ENCODE data around the gene DPH1. TPM values are rescaled to one million over a fixed set of nuclear protein-coding genes. Genes with fewer than 3 reads are reported as not detected.
A peak's percentile ranks its signal among the peaks of the same experiment; 100 is the strongest.
"Not testable (repeated sequence)": the region's sequence is repeated elsewhere in the genome, so short reads cannot be mapped to it uniquely, and the experiment has no call there.

The DPH1 gene
- total RNA-seq (17.4 TPM), polyA plus RNA-seq (36.5 TPM)

- Histone ChIP-seq H3K27ac (ENCODE audit: low read depth) (no peak within 1 kb of the TSS), H3K36me3 (ENCODE audit: insufficient read depth) (no peaks in the 10 kb centered on the region), H3K4me1 (ENCODE audit: insufficient read depth) (peaks cover 5% of the 10 kb centered on the region), H3K4me3 (ENCODE audit: low read depth, low read length) (peak within 1 kb of the TSS; percentile 72)
- 1% methylated on average over 59 of the region's 59 CpGs for WGBS
- no peak for DNase-seq (ENCODE audit: extremely low spot score)
Measured at GRCh38 chr17:2029911-2030778, at the start of gene DPH1. Gene DPH1, plus strand, starts transcription at chr17:2030153. Its CDS starts 17 bp downstream, at chr17:2030170.

- no peaks in the 10 kb centered on the region for H3K36me3 ChIP-seq (ENCODE audit: insufficient read depth)
- no peak overlapping the region for H3K4me3 ChIP-seq (ENCODE audit: low read depth, low read length)
- DNase-seq (ENCODE audit: extremely low spot score) = no peak
- H3K4me1 ChIP-seq (ENCODE audit: insufficient read depth) = no peaks in the 10 kb centered on the region
- 81% methylated on average over 8 of the region's 8 CpGs for WGBS
- no peak overlapping the region for H3K27ac ChIP-seq (ENCODE audit: low read depth)
Measured at GRCh38 chr17:1980665-1981250, 49.2 kb upstream of the DPH1 start.

DNA sequence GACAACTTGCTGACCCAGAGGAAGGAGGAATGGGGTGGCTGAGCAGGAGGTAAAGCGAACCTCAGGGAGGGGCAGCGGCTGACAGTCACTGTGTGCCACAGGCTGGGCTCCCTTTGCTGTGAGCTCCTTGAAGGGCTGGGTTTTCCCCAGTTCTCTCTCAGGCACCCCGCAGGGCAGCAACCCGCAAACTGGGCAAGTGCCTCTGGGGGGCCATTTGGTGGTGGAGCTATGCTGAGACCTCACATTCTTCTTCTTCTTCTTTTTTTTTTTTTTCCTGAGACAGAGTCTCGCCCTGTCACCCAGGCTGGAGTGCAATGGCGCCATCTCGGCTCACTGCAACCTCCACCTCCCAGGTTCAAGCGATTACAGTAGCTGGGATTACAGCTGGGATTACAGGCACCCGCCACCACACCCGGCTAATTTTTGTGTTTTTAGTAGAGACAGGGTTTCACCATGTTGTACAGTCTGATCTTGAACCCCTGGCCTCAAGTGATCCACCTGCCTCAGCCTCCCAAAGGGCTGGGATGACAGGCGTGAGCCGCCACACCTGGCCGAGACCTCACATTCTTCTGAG lies 47.1 kb upstream of the DPH1 start:
- not testable (repeated sequence) for H3K27ac ChIP-seq (ENCODE audit: low read depth); H3K36me3 ChIP-seq (ENCODE audit: insufficient read depth); H3K4me3 ChIP-seq (ENCODE audit: low read depth, low read length); DNase-seq (ENCODE audit: extremely low spot score); H3K4me1 ChIP-seq (ENCODE audit: insufficient read depth)
- WGBS = 85% methylated on average over 13 of the region's 13 CpGs

DNA sequence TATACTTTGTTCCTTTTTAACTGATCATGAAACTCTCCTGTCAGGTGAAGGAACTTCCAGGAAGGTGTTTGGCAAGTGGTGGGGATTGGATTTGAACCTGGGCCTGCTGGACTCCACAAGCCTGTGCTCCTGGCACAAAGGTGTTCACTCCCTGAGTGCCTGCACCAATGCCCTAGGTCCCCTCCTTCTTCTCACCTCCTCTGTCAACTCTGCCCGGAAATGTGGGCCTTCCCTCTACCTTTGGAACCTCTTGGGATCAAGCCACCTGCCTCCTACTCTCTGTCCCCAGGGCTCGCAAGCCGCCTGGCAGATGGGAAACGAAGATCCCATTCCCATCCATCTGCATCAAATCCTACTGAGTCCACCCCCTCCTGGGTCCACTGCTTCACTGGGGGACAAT lies 44.9 kb upstream of the DPH1 start:
- no peak for DNase-seq (ENCODE audit: extremely low spot score)
- Histone ChIP-seq H3K36me3 (ENCODE audit: insufficient read depth) (no peaks in the 10 kb centered on the region), H3K4me3 (ENCODE audit: low read depth, low read length) (no peak overlapping the region), H3K27ac (ENCODE audit: low read depth) (no peak overlapping the region), H3K4me1 (ENCODE audit: insufficient read depth) (no peaks in the 10 kb centered on the region)
- WGBS = 92% methylated on average over 4 of the region's 4 CpGs

DNA sequence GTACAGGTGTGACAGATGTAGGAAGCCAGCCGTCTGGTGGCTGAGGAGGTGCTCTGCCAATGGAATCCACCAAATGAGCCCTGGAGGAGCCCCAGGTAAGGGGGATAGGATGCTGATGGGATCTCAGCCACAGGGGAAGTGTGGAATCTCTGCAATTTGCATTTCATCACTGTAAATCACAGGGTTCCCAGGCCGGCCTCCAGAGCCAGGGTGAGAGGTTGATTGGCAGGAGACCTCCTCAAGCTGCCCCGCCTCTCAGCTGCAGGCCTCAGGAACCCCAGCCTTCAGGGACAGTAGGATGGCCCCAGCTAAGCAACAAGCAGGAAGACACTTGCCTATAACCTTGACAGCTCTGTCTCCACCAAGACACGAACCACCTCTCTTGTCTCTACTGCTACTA lies 44.3 kb upstream of the DPH1 start:
- 89% methylated on average over 4 of the region's 4 CpGs for WGBS

DNA sequence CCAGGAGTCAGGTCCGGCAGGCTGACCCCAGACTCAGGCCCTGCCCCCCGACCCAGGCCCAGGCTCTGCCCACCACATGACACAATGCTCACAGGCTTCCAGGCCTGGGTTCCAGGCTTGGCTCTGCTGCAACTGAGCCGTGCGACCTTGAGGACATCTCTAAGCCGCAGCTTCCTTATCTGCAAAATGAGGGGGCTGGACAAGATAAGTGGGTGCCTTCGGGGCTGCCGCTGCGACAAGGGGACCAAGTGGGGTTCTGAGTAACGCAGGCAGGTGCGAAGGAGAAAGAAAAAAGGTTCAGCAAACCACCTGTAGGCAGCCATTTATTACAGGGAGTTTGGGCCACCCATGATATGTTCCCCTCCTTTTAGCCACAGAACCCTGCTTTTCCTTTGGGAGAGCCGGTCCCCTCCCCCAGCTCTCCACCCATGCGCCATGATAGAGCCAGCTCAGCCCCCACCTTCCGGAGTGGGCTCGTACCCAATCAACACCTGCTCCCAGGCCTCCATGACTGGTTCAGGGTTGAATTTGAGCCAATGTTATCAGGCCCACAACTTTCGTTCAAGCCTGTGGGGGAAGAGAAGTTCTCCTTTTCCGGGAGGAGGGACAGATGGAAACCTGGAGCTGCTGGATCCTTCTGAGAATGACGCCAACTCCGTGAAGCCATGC lies 43.0 kb upstream of the DPH1 start:
- Histone ChIP-seq H3K4me1 (ENCODE audit: insufficient read depth) (no peaks in the 10 kb centered on the region), H3K27ac (ENCODE audit: low read depth) (no peak overlapping the region), H3K4me3 (ENCODE audit: low read depth, low read length) (no peak overlapping the region), H3K36me3 (ENCODE audit: insufficient read depth) (no peaks in the 10 kb centered on the region)
- no peak for DNase-seq (ENCODE audit: extremely low spot score)
- 78% methylated on average over 18 of the region's 18 CpGs for WGBS

More for the DNA sequence above, 44.3 kb upstream of the DPH1 start:
- Histone ChIP-seq H3K27ac (ENCODE audit: low read depth) (no peak overlapping the region), H3K36me3 (ENCODE audit: insufficient read depth) (no peaks in the 10 kb centered on the region), H3K4me3 (ENCODE audit: low read depth, low read length) (no peak overlapping the region), H3K4me1 (ENCODE audit: insufficient read depth) (no peaks in the 10 kb centered on the region)
- no peak for DNase-seq (ENCODE audit: extremely low spot score)

DNA sequence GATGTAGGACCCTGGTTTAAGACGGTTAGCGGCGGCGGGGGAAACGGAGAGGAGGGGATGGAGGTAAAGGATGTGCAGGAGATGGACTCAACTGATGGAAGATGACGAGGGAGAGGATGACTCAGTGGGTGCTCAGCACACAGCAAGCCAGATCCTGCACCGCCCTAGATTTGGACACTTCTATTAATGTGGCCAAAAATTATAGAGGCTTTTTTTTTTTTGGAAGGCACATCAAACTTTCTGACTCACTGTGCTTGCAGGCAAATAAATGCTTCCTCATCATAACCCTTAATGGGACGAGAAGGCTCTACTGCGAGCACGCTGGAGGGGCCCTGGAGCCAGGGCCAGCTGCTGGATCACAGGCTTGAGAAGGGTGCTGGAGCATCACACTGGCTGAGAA lies 40.8 kb upstream of the DPH1 start:
- WGBS = 59% methylated on average over 10 of the region's 10 CpGs
- no peaks in the 10 kb centered on the region for H3K36me3 ChIP-seq (ENCODE audit: insufficient read depth)
- H3K27ac ChIP-seq (ENCODE audit: low read depth) = no peak overlapping the region
- DNase-seq (ENCODE audit: extremely low spot score) = no peak
- H3K4me3 ChIP-seq (ENCODE audit: low read depth, low read length) = no peak overlapping the region
- H3K4me1 ChIP-seq (ENCODE audit: insufficient read depth) = no peaks in the 10 kb centered on the region

- no peak overlapping the region for H3K27ac ChIP-seq (ENCODE audit: low read depth)
- DNase-seq (ENCODE audit: extremely low spot score) = no peak
- H3K36me3 ChIP-seq (ENCODE audit: insufficient read depth) = no peaks in the 10 kb centered on the region
- WGBS = 82% methylated on average over 10 of the region's 10 CpGs
- no peak overlapping the region for H3K4me3 ChIP-seq (ENCODE audit: low read depth, low read length)
- no peaks in the 10 kb centered on the region for H3K4me1 ChIP-seq (ENCODE audit: insufficient read depth)
Measured at GRCh38 chr17:1992541-1992940, 37.4 kb upstream of the DPH1 start.

GRCh38 chr17:1994707-1995106 lies 35.2 kb upstream of the DPH1 start:
- Histone ChIP-seq H3K36me3 (ENCODE audit: insufficient read depth) (no peaks in the 10 kb centered on the region), H3K4me1 (ENCODE audit: insufficient read depth) (peaks cover 1% of the 10 kb centered on the region), H3K4me3 (ENCODE audit: low read depth, low read length) (no peak overlapping the region), H3K27ac (ENCODE audit: low read depth) (no peak overlapping the region)
- 96% methylated on average over 4 of the region's 4 CpGs for WGBS
- no peak for DNase-seq (ENCODE audit: extremely low spot score)

DNA sequence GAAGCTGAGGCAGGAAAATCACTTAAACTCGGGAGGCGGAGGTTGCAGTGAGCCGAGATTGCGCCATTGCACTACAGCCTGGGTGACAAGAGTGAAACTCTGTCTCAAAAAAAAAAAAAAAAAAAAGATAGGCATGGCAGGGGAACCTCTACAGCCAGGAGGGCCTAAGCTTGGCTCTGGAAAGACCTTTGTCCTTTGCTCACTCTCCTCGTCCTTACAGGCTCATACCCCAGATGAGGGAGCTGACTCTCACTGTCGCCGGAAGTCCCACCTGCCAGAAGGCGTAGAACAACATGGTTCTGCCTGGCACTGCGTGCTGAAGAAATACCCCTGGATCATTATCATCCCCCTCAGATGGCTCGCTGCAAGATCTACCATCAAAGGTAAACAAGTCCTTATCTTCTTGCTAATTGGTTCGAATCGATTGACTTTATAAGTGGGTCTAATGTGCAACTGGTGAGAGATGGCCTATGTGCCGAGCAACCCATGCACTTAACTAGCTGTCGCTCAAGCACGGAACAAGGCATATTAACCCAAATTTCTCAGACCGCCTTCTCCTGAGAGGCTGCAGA lies 34.5 kb upstream of the DPH1 start:
- no peak overlapping the region for H3K27ac ChIP-seq (ENCODE audit: low read depth)
- 94% methylated on average over 16 of the region's 16 CpGs for WGBS

DNA sequence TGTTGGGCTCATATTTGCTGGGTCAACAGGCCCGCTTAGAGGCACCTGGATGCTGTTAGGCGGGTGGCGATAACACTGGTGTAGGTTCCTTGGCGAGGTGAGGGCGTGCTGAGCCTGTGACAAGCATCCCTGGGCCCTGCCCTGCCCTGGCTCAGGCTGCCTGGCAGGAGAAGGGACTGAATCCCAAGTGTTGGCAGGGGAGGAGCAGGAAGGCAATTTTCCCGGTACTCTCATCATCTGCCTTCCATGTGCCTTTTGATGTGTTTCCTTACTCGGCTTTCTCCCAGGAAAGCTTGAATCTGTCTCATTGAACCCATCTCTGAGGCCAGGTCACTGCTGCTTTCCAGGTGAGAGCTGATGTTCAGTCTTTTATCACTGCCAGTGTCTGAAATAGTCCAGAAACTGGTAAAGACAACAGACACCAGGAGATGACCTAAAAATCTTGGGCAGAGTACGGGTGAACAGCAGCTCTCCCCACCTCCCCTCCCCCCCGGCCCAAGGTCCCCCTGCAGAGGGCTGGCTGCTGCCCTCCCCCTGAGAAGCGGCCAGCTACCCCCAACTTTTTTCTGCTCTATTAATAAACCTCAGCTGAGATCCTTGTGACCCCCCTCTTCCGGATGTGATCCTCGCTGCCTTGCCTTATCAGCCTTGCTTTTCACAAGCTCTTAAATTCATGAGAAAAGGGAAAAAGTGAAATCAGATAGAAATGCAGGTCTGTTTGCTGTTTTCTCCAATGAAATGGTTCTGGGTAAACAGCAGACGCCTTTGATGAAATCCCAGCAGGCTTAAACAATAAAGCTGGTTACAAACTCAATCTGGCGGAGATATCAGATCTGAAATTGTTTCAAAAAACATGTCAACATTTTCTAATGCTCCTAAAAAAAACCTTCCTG lies 33.8 kb upstream of the DPH1 start:
- H3K4me1 ChIP-seq (ENCODE audit: insufficient read depth) = peaks cover 1% of the 10 kb centered on the region
- no peaks in the 10 kb centered on the region for H3K36me3 ChIP-seq (ENCODE audit: insufficient read depth)
- WGBS = 63% methylated on average over 14 of the region's 14 CpGs
- no peak overlapping the region for H3K4me3 ChIP-seq (ENCODE audit: low read depth, low read length)
- peak; percentile 60 for DNase-seq (ENCODE audit: extremely low spot score)
- H3K27ac ChIP-seq (ENCODE audit: low read depth) = peak overlapping the region; percentile 30

More for the DNA sequence above, 34.5 kb upstream of the DPH1 start:
- peaks cover 1% of the 10 kb centered on the region for H3K4me1 ChIP-seq (ENCODE audit: insufficient read depth)
- no peaks in the 10 kb centered on the region for H3K36me3 ChIP-seq (ENCODE audit: insufficient read depth)
- no peak for DNase-seq (ENCODE audit: extremely low spot score)
- H3K4me3 ChIP-seq (ENCODE audit: low read depth, low read length) = no peak overlapping the region

- 75% methylated on average over 9 of the region's 9 CpGs for WGBS
- Histone ChIP-seq H3K36me3 (ENCODE audit: insufficient read depth) (no peaks in the 10 kb centered on the region), H3K4me1 (ENCODE audit: insufficient read depth) (peaks cover 1% of the 10 kb centered on the region), H3K4me3 (ENCODE audit: low read depth, low read length) (no peak overlapping the region), H3K27ac (ENCODE audit: low read depth) (no peak overlapping the region)
- no peak for DNase-seq (ENCODE audit: extremely low spot score)
Measured at GRCh38 chr17:1996800-1997288, 33.1 kb upstream of the DPH1 start.
